ENCODE data around the gene CHAF1A.

DNA sequence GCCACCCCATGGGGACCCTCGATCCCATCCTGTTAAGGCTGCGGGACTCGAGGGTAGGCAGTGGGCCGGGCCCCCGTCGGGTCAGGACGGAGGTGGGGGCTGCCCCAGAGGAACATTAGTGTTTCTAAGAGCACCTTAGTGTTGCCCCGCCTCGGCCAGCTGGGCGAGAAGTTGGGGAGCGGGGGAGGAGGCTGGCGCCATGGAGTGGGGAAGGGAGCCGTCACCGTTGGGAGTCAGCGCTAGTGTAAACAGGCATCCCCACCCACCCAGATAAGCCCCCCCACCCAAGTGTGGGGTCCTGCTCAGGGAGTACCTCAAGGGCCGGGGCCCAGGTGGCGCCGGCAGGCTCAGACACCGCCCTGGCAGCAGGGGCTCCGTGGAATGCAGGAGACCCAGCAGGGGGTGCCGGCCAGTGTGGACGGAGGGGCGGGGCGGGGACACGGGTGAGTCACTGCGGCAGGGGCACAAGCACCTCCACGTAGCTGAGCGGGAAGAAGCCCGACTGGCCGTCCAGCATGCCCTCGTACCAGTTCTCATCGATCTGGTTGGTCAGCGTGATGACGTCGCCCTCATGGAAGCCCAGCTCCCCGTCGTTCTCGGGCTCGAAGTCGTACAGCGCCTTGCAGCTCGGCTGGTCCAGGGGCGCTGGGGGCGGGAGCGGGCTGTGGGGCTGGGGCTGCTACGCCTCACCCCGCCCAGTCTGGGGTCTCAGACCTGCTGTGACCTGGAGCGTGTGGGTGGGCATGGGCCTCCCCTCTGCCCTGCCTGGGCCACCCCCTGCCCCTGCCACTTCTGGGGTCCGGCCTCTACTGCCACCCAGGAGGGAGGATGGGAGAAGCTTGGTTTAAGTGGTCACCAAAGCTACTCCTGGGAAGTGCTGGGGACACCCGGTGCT is 41.0 kb upstream of the CHAF1A start:
- TF ChIP-seq GATA2 (IDR thresholded peaks at IDR 0.05; ENCODE audit: low read depth, low read length): no peak
- TF ChIP-seq GATA3 (IDR thresholded peaks at IDR 0.05; ENCODE audit: low read depth, low read length): no peak
